Mucosa of descending colon (tissue), 3 donors: ENCODE results near the gene PCDHGA1. TPM values are rescaled to one million over a fixed set of nuclear protein-coding genes. Genes with fewer than 3 reads are reported as not detected.
"Not testable (repeated sequence)": the region's sequence is repeated elsewhere in the genome, so short reads cannot be mapped to it uniquely, and the experiment has no call there.

Experiments used
- ATAC-seq: fragments of 200-7000 bp; cut with Tn5 transposase; one replicate; pipeline ENCODE4 v1.9.1; 2020; ENCODE audit warnings: mild to moderate bottlenecking, moderate library complexity
- DNase-seq, 3 donors: peaks; one replicate each; pipeline ENCODE4 v3.0.0-alpha.2; 2020
- H3K36me3 ChIP-seq: fragments of 200-600 bp; one replicate; pipeline ENCODE4 v1.8.0; 2021; ENCODE audit warnings: low read depth, mild to moderate bottlenecking
- H3K4me1 ChIP-seq: fragments of 200-600 bp; one replicate; pipeline ENCODE4 v1.8.0; 2021; ENCODE audit warnings: low read depth, mild to moderate bottlenecking
- H3K4me3 ChIP-seq: fragments of 200-600 bp; one replicate; pipeline ENCODE4 v1.8.0; 2021; ENCODE audit warnings: mild to moderate bottlenecking
- H3K9me3 ChIP-seq: fragments of 200-600 bp; one replicate; pipeline ENCODE4 v1.8.0; 2021; ENCODE audit warnings: mild to moderate bottlenecking
- intact Hi-C, 2 donors: fragments of 100-400 bp; cut with DNase I in 1 of 2; cut with micrococcal nuclease in 1 of 2; formaldehyde crosslinking; loops; one replicate each; pipeline versions ENCODE4 v1.11.0 to v1.11.1; 2022; cut with DNase I, micrococcal nuclease
- total RNA-seq, 3 donors: library from RNA; stranded (reverse); fragmentation: NEBNext Ultra II Directional in 2 of 3; extraction: Animal tissue kit (Norgen Biotek cat#: 25700) in 2 of 3; gene quantifications; one replicate each; pipeline versions ENCODE4 v1.2.1 to v1.2.4, GENCODE V29; 2021 to 2023
- TF ChIP-seq, protein P1 (sequence below): fragments of 200-600 bp; IDR thresholded peaks from one replicate; pipeline ENCODE4 v1.8.0; 2022; ENCODE audit warnings: antibody characterized with exemption, mild to moderate bottlenecking
- donor health status: DM: no; HTN: no; CAD: no; lungs with moderate emphysema.
- donor health status: DM: no; HTN: no; CAD: no.
- donor health status: DM: no; HTN: yes; CAD: no.

Gene PCDHGA1
- total RNA-seq, 3 donors from 2014 or later = 0.35 to 1.6 (median 0.43) TPM

DNA sequence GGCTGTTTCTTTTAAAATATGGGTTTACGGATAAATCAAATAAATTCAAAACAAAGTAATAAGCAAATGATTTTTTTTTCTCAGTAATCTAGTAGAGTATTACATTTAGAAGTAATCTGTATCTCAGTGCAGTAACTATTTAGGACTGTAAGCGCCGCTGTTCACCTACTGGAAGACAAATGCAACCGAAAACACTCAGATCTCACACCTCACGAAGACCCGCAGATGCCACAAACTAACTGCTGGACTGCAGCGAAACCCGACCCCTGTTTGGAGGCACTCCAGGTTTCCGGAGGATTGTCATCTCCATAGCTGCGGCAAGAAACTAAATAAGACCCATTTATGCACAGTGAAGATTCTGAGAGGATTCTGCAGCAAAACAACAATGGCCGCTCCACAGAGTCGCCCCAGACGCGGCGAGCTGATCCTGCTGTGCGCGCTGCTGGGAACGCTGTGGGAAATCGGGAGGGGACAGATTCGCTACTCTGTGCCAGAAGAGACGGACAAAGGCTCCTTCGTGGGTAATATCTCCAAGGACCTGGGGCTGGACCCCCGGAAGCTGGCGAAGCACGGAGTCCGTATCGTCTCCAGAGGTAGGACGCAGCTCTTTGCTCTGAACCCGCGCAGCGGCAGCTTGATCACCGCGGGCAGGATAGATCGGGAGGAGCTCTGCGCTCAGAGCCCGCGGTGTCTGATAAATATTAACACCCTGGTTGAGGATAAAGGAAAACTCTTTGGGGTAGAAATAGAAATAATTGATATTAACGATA, 62.3 kb downstream of the PCDHGA1 start, which contains the start of gene PCDHGA8:
PCDHGA8 (plus strand) TSS at position 205 of the 770 bp plus-strand sequence; CDS start at position 386, 181 bp downstream.
- intact Hi-C loops = no loop called here
- ATAC-seq (no peak), DNase-seq (no peak)
- TF ChIP-seq, protein P1, sequence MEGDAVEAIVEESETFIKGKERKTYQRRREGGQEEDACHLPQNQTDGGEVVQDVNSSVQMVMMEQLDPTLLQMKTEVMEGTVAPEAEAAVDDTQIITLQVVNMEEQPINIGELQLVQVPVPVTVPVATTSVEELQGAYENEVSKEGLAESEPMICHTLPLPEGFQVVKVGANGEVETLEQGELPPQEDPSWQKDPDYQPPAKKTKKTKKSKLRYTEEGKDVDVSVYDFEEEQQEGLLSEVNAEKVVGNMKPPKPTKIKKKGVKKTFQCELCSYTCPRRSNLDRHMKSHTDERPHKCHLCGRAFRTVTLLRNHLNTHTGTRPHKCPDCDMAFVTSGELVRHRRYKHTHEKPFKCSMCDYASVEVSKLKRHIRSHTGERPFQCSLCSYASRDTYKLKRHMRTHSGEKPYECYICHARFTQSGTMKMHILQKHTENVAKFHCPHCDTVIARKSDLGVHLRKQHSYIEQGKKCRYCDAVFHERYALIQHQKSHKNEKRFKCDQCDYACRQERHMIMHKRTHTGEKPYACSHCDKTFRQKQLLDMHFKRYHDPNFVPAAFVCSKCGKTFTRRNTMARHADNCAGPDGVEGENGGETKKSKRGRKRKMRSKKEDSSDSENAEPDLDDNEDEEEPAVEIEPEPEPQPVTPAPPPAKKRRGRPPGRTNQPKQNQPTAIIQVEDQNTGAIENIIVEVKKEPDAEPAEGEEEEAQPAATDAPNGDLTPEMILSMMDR = no peak
- no peak within 1 kb of the TSS for H3K4me3 ChIP-seq
- no peaks in the 10 kb centered on the region for H3K36me3 ChIP-seq
- peaks cover 77% of the 10 kb centered on the region for H3K9me3 ChIP-seq
- no peaks in the 10 kb centered on the region for H3K4me1 ChIP-seq

DNA sequence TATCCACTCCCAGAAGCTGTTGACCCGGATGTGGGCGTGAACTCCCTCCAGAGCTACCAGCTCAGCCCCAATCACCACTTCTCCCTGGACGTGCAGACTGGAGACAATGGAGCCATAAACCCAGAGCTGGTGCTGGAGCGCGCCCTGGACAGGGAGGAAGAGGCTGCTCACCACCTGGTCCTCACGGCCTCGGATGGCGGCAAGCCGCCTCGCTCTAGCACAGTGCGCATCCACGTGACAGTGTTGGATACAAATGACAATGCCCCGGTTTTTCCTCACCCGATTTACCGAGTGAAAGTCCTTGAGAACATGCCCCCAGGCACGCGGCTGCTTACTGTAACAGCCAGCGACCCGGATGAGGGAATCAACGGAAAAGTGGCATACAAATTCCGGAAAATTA, 63.0 kb downstream of the PCDHGA1 start:
- H3K4me3 ChIP-seq = no peak overlapping the region
- ATAC-seq (no peak), DNase-seq (no peak)
- peaks cover 77% of the 10 kb centered on the region for H3K9me3 ChIP-seq
- TF ChIP-seq, protein P1 = no peak
- no peaks in the 10 kb centered on the region for H3K36me3 ChIP-seq
- intact Hi-C loops = no loop called here
- H3K4me1 ChIP-seq = no peaks in the 10 kb centered on the region

DNA sequence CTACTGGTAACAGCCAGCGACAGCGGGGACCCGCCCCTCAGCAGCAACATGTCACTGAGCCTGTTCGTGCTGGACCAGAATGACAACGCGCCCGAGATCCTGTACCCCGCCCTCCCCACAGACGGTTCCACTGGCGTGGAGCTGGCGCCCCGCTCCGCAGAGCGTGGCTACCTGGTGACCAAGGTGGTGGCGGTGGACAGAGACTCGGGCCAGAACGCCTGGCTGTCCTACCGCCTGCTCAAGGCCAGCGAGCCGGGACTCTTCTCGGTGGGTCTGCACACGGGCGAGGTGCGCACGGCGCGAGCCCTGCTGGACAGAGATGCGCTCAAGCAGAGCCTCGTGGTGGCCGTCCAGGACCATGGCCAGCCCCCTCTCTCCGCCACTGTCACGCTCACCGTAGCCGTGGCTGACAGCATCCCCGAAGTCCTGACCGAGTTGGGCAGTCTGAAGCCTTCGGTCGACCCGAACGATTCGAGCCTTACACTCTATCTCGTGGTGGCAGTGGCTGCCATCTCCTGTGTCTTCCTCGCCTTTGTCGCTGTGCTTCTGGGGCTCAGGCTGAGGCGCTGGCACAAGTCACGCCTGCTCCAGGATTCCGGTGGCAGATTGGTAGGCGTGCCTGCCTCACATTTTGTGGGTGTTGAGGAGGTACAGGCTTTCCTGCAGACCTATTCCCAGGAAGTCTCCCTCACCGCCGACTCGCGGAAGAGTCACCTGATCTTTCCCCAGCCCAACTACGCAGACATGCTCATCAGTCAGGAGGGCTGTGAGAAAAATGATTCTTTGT, 64.3 kb downstream of the PCDHGA1 start:
- intact Hi-C loops, H3K4me1 ChIP-seq, H3K4me3 ChIP-seq, DNase-seq, ATAC-seq, H3K36me3 ChIP-seq: not testable (repeated sequence)
- peaks cover 76% of the 10 kb centered on the region for H3K9me3 ChIP-seq

DNA sequence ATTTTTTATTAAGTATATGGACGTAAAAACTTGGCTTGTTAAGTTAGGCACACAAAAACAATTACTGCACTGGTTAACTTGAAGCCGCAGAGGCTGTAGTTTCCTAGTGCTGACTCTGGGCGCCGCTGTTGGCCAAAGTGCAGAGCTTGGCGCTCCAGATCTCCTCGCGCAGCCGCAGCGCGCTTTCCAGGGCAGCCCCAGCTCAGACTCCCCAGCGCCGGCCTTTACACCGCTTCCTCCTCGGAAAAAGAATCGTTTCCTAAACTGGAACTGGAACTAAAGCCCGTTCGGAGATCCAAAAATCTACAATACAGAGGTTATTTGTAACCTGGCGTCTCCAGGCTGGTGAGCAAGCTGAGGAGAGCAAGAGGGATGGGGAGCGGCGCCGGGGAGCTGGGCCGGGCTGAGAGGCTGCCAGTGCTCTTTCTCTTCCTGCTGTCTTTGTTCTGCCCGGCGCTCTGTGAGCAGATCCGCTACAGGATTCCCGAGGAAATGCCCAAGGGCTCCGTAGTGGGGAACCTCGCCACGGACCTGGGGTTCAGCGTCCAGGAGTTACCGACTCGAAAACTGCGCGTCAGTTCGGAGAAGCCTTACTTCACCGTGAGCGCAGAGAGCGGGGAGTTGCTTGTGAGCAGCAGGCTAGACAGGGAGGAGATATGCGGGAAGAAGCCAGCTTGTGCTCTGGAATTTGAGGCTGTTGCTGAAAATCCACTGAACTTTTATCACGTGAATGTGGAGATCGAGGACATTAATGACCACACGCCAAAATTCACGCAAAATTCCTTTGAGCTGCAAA, 67.6 kb downstream of the PCDHGA1 start, which contains the start of gene PCDHGB5:
PCDHGB5 (plus strand) TSS at position 192 of the 796 bp plus-strand sequence; CDS start at position 373, 181 bp downstream.
- H3K4me3 ChIP-seq, H3K4me1 ChIP-seq, H3K36me3 ChIP-seq, intact Hi-C loops: not testable (repeated sequence)
- TF ChIP-seq, protein P1 = peak; percentile 18
- H3K9me3 ChIP-seq = peaks cover 68% of the 10 kb centered on the region
- peak in 2 of 3 donors; percentile 52 to 59 for DNase-seq
- peak; percentile 92 for ATAC-seq

DNA sequence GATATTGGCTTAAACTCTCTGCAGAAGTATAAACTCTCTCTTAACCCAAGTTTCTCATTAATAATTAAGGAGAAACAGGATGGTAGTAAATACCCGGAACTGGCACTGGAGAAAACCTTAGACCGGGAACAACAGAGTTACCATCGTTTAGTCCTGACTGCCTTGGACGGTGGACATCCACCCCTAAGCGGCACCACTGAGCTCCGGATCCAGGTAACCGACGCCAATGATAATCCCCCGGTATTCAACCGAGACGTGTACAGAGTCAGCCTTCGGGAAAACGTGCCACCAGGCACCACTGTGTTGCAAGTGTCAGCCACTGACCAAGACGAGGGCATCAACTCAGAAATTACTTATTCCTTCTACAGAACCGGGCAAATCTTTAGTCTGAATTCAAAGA, 68.3 kb downstream of the PCDHGA1 start:
- no peak for ATAC-seq
- intact Hi-C loops = no loop called here
- DNase-seq = no peak
- Histone ChIP-seq H3K4me1 (no peaks in the 10 kb centered on the region), H3K36me3 (no peaks in the 10 kb centered on the region), H3K4me3 (no peak overlapping the region), H3K9me3 (peaks cover 68% of the 10 kb centered on the region)
- TF ChIP-seq, protein P1 = no peak
